Endothelial cell of umbilical vein (primary cell): ENCODE results near the gene EFNA2. TPM values are rescaled to one million over a fixed set of nuclear protein-coding genes. Genes with fewer than 3 reads are reported as not detected.

ENCODE experiments used
- BruUV-seq: library from RNA; stranded (reverse); fragments of 400-500 nt; replicated peaks from 2 replicates; lab custom pipeline; 2021; lab: Mats Ljungman, UMichigan
- CTCF ChIA-PET: fragments of 300-600, 350-600 bp; sonication (Branson Sonifier 250); formaldehyde crosslinking; loops from one replicate; lab custom pipeline; 2021; ENCODE audit warnings: antibody characterized with exemption, inconsistent platforms; lab: Charles Lee
- POLR2A ChIA-PET: fragments of 300-600, 350-600 bp; sonication (Branson Sonifier 250); formaldehyde crosslinking; loops from one replicate; lab custom pipeline; 2021; ENCODE audit warnings: antibody characterized with exemption, inconsistent platforms; lab: Charles Lee
- DNase-seq: peaks from one replicate; pipeline ENCODE4 v3.0.0-alpha.2; 2011; ENCODE audit warnings: low read depth, low spot score
- FAIRE-seq: peaks from 2 replicates; lab custom pipeline; 2011; peaks lifted over from hg19 to GRCh38; lab: Jason Lieb, UNC
- H2AFZ ChIP-seq: 2 replicates; pipeline ENCODE4 v1.6.0; 2012; ENCODE audit warnings: low read depth, low read length, control low read depth, inconsistent platforms
- H3K27ac ChIP-seq: 2 replicates; pipeline ENCODE4 v1.5.1; 2011; ENCODE audit warnings: low read depth, mild to moderate bottlenecking, control low read depth, low read length, moderate library complexity; ENCODE audit not compliant: insufficient read depth
- H3K27me3 ChIP-seq, 2 experiments: 2 replicates each; pipeline versions ENCODE4 v1.6.0 to v1.6.1; 2011; ENCODE audit warnings: low read length in 2 of 2, mixed read lengths in 1 of 2; ENCODE audit not compliant: control insufficient read depth in 2 of 2, insufficient read depth in 2 of 2
- H3K36me3 ChIP-seq, 2 experiments: 2 replicates in 1 of 2; 3 replicates in 1 of 2; pipeline ENCODE4 v1.5.1; 2011; ENCODE audit warnings: low read length in 2 of 2, mild to moderate bottlenecking in 1 of 2, moderate library complexity in 1 of 2; ENCODE audit not compliant: control insufficient read depth in 2 of 2, insufficient read depth in 2 of 2; ENCODE audit errors: extremely low read depth in 1 of 2
- H3K4me1 ChIP-seq: 3 replicates; pipeline ENCODE4 v1.5.1; 2011; ENCODE audit warnings: mild to moderate bottlenecking, low read length; ENCODE audit not compliant: control insufficient read depth, insufficient read depth; ENCODE audit errors: extremely low read depth
- H3K4me2 ChIP-seq: 2 replicates; pipeline ENCODE4 v1.6.1; 2011; ENCODE audit warnings: low read length, control low read depth, mixed read lengths; ENCODE audit not compliant: insufficient read depth
- H3K4me3 ChIP-seq, 3 experiments: fragments of 200-600 bp in 1 of 3; sonication (generic), shearing (Covaris generic) in 1 of 3; replicated peaks in 1 of 3; 2 replicates each; pipeline ENCODE4 v1.5.1; 2011 to 2016; ENCODE audit warnings: control low read depth in 3 of 3, low read length in 3 of 3, mild to moderate bottlenecking in 2 of 3, inconsistent platforms in 1 of 3, low read depth in 1 of 3, moderate library complexity in 1 of 3; ENCODE audit not compliant: insufficient read depth in 1 of 3
- H3K79me2 ChIP-seq: 2 replicates; pipeline ENCODE4 v1.6.0; 2012; ENCODE audit warnings: low read length, inconsistent platforms; ENCODE audit not compliant: control insufficient read depth, insufficient read depth
- H3K9ac ChIP-seq: replicated peaks from 2 replicates; pipeline ENCODE3; 2011; ENCODE audit warnings: low read length, control low read depth; ENCODE audit not compliant: insufficient read depth; ENCODE audit errors: extremely low read depth
- H3K9me1 ChIP-seq: replicated peaks from 3 replicates; pipeline ENCODE4 v1.6.0; 2011; ENCODE audit warnings: mild to moderate bottlenecking, low read length; ENCODE audit not compliant: control insufficient read depth, insufficient read depth; ENCODE audit errors: extremely low read depth
- H3K9me3 ChIP-seq: replicated peaks from 2 replicates; pipeline ENCODE4 v1.5.1; 2012; ENCODE audit warnings: low read length, inconsistent platforms; ENCODE audit not compliant: control insufficient read depth, insufficient read depth
- H4K20me1 ChIP-seq: replicated peaks from 2 replicates; pipeline ENCODE3; 2011; ENCODE audit warnings: mild to moderate bottlenecking, low read length; ENCODE audit not compliant: control insufficient read depth, insufficient read depth; ENCODE audit errors: extremely low read depth
- EZH2 ChIP-seq: IDR thresholded peaks from 2 replicates; pipeline ENCODE4 v1.6.1; 2012; ENCODE audit warnings: borderline replicate concordance, low read depth, mild to moderate bottlenecking, moderate library complexity, low read length, inconsistent platforms; ENCODE audit not compliant: severe bottlenecking
- FOS ChIP-seq: IDR thresholded peaks from 2 replicates; pipeline ENCODE4 v1.6.1; 2011; ENCODE audit warnings: mild to moderate bottlenecking, low read length, moderate library complexity, borderline replicate concordance; ENCODE audit not compliant: insufficient read depth
- JUN ChIP-seq: IDR thresholded peaks from 2 replicates; pipeline ENCODE4 v1.6.1; 2011; ENCODE audit warnings: borderline replicate concordance, low read depth; ENCODE audit not compliant: insufficient read length, insufficient read depth
- MYC ChIP-seq: IDR thresholded peaks from one replicate; pipeline ENCODE4 v1.6.1; 2011; ENCODE audit warnings: mild to moderate bottlenecking, low read depth, low read length
- POLR2A ChIP-seq: IDR thresholded peaks from 2 replicates; pipeline ENCODE4 v1.6.1; 2012; ENCODE audit warnings: low read depth, mild to moderate bottlenecking, control low read depth, low read length
- POLR2AphosphoS5 ChIP-seq: IDR thresholded peaks from 2 replicates; pipeline ENCODE4 v1.6.1; 2012; ENCODE audit warnings: low read depth, mild to moderate bottlenecking, control low read depth, low read length, moderate library complexity; ENCODE audit not compliant: insufficient read depth
- dilution Hi-C: fragments of 300-500 bp; cut with MboI; formaldehyde crosslinking; loops from one replicate; pipeline ENCODE4 v1.15.0; 2019; ENCODE audit warnings: low sequenced_read_pairs; ENCODE audit not compliant: extremely low pct_ligation_motif_present
- intact Hi-C: fragments of 100-400 bp; cut with micrococcal nuclease; formaldehyde crosslinking; loops from one replicate; pipeline ENCODE4 v1.10.0; 2022
- polyA plus RNA-seq, 4 experiments: library from polyadenylated mRNA; depleted of rRNA in 3 of 4; stranded (reverse) in 3 of 4; unstranded in 1 of 4; fragments of >200 nt; gene quantifications; 2 replicates each; pipeline versions ENCODE4 v1.2.1 to v1.2.3, GENCODE V29; 2011 to 2012; ENCODE audit warnings: missing spikeins in 1 of 4
- total RNA-seq: library from RNA; stranded (reverse); gene quantifications from 2 replicates; pipeline ENCODE4 v1.2.3, GENCODE V29; 2021
- TF ChIP-seq, protein P1 (sequence below): IDR thresholded peaks from 2 replicates; pipeline ENCODE4 v1.6.1; 2011; ENCODE audit not compliant: insufficient read depth, insufficient read length
- TF ChIP-seq, protein P2 (sequence below), 2 donors: IDR thresholded peaks; 1 replicate in 1 of 2; 2 replicates in 1 of 2; pipeline ENCODE4 v1.5.1; 2011; ENCODE audit warnings: low read length in 2 of 2, mild to moderate bottlenecking in 2 of 2, moderate library complexity in 2 of 2, control low read depth in 1 of 2, inconsistent platforms in 1 of 2, low read depth in 1 of 2; ENCODE audit not compliant: insufficient read depth in 1 of 2; ENCODE audit errors: extremely low read depth in 1 of 2

Gene EFNA2
- total and polyA plus RNA-seq, 2 donors (not counting 3 experiments of a cell fraction or from before 2014, with no cell fraction given), result 0.52 to 1.1 TPM

DNA sequence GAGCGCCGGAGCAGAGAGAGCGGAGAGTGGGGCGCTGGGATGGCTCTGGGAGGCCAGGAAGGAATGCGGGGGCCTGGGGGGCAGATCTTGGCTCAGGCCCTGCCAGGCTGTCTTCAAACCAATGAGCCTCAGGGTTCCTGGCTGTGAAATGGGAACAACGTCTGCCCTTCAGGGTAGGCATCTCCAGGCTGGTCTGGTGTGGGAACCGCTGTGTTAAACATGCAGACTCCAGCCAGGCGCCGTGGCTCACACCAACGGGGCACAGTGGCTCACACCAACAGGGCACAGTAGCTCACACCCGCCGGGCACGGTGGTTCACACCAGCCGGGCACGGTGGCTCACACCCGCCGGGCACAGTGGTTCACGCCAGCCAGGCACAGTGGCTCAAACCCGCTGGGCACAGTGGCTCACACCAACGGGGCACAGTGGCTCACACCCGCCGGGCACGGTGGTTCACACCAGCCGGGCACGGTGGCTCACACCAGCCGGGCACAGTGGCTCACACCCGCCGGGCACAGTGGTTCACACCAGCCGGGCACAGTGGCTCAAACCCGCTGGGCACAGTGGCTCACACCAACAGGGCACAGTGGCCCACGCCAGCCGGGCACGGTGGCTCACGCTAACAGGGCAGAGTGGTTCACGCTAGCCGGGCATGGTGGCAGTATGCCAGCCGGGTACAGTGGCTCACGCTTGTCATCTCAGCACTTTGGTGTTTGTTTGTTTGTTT, 40.1 kb downstream of the EFNA2 start:
- no peaks in the 10 kb centered on the region for H3K9me1 ChIP-seq
- H3K9me3 ChIP-seq, result no peaks in the 10 kb centered on the region
- CTCF ChIA-PET, result interaction anchor here (0.8 to 2.5 kb wide), 2 partner anchors 10 to 35 kb away, joined by 3 to 10 read pairs; no protein-coding TSS in a partner anchor
- no peaks in the 10 kb centered on the region for H3K27me3 ChIP-seq
- dilution Hi-C loops (no loop called here), intact Hi-C loops (no loop called here)
- H4K20me1 ChIP-seq, result no peaks in the 10 kb centered on the region
- TF ChIP-seq FOS (no peak), POLR2A (no peak), POLR2AphosphoS5 (no peak), MYC (no peak), JUN (no peak), EZH2 (no peak)
- TF ChIP-seq, protein P1, sequence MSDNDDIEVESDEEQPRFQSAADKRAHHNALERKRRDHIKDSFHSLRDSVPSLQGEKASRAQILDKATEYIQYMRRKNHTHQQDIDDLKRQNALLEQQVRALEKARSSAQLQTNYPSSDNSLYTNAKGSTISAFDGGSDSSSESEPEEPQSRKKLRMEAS, result no peak
- TF ChIP-seq, protein P2, sequence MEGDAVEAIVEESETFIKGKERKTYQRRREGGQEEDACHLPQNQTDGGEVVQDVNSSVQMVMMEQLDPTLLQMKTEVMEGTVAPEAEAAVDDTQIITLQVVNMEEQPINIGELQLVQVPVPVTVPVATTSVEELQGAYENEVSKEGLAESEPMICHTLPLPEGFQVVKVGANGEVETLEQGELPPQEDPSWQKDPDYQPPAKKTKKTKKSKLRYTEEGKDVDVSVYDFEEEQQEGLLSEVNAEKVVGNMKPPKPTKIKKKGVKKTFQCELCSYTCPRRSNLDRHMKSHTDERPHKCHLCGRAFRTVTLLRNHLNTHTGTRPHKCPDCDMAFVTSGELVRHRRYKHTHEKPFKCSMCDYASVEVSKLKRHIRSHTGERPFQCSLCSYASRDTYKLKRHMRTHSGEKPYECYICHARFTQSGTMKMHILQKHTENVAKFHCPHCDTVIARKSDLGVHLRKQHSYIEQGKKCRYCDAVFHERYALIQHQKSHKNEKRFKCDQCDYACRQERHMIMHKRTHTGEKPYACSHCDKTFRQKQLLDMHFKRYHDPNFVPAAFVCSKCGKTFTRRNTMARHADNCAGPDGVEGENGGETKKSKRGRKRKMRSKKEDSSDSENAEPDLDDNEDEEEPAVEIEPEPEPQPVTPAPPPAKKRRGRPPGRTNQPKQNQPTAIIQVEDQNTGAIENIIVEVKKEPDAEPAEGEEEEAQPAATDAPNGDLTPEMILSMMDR (IDR thresholded peaks at IDR 0.05; ENCODE audit: extremely low read depth in 1 of 2, insufficient read depth in 1 of 2, low read depth in 1 of 2, low read length in 2 of 2), result no peak
- no peak for DNase-seq
- H3K36me3 ChIP-seq, result no peaks in the 10 kb centered on the region
- BruUV-seq, result no TSS peak
- H3K27ac ChIP-seq, result no peak overlapping the region
- H3K79me2 ChIP-seq, result no peaks in the 10 kb centered on the region
- peak overlapping the region in 2 of 3 experiments; percentile 3 to 15 for H3K4me3 ChIP-seq
- POLR2A ChIA-PET, result no interaction called here
- FAIRE-seq, result peak; percentile 35
- H3K9ac ChIP-seq, result no peak overlapping the region
- H3K4me2 ChIP-seq, result peak overlapping the region; percentile 38
- peak overlapping the region; percentile 88 for H2AFZ ChIP-seq
- peaks cover 8% of the 10 kb centered on the region for H3K4me1 ChIP-seq
